ENCODE results near the gene NKX6-2. TPM values are rescaled to one million over a fixed set of nuclear protein-coding genes. Genes with fewer than 3 reads are reported as not detected.
"Not testable (repeated sequence)": the region's sequence is repeated elsewhere in the genome, so short reads cannot be mapped to it uniquely, and the experiment has no call there.

NKX6-2 gene
- total RNA-seq, result not detected

DNA sequence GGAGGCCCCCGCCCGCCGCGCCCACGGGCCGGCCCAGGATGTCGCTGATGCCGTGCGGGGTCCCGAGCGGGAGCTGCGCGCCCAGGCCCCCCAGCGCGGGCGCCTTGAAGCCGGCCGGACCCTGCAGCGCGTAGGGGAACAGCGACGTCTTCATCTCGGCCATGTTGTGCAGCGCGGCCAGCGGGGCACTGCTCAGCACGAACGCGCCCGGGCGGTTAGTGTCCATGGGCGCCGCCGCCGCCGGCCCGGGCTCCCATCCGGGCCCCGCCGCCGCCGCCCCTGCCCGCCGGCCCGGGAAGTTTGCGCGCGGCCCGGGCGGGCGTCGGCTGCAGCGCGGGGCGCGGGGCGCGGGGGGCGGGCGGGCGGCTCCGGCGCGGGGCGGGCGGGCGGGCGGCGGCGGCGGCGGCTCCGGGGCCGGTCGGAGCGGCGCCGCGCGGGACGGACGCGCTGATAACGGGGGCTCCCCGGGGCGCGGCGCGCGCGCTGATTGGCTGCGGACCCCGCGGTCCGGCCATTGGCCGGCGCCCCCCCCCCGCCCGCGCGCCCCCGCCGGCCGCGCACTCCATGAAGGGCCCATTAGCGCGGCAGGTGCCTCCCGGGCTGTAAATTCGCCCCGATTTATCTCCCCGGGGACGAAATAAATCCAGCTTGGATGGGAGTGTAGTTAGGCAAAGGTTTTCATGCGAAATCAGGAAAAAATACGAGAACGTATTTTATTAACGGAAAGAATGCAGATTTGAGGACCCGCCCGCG, at the start of gene NKX6-2:
NKX6-2 (minus strand) TSS at position 425 of the 753 bp plus-strand sequence; CDS start at position 226, 199 bp downstream.
- no peak for DNase-seq (ENCODE audit: low spot score)

DNA sequence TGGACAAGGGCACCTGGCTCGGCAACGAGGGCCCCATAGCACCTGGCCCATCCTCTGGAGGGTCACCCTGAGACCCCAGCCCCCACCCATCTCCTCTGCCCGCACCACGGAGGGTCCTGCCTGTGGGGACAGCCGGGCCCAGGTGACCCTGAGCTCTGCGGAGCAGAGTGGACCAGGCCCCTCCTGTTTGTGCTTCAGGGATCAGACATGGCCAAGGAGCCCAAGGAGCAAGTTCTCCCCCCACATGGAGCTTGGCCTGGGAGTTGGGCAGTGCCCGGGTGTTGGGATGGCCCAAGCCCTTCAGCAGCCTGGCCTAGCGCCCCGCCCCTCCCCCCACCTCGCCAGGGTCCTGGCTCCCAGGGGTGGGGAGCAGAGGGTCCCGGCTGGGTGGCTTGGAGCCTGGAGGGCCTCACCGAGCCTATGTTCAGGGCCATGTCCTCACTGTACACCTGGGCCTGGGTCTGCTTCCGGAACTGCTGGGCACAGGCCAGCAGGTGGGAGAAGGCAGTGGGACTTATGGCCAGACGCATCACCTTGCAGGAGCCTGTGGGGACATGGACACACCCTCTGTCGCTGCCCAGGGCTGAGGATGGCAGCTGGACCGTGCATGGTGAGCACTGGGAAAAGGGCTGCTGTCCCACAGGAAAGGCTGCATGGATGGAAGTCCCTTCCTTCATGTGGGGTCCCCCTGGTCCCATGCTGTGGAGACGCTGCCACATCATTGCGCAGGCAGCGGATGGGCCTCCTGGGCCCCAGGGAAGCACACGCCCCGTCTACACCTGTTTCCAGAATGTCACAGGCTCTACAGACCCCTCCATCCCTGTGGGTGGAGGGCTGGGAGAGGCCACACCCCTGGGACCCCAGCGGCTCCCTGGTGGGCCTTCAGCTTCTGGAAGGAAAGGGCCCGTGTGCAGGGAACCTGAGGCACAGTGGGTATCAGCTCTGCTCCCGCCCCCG, 49.2 kb upstream of the NKX6-2 start:
- no peak for DNase-seq (ENCODE audit: low spot score)

DNA sequence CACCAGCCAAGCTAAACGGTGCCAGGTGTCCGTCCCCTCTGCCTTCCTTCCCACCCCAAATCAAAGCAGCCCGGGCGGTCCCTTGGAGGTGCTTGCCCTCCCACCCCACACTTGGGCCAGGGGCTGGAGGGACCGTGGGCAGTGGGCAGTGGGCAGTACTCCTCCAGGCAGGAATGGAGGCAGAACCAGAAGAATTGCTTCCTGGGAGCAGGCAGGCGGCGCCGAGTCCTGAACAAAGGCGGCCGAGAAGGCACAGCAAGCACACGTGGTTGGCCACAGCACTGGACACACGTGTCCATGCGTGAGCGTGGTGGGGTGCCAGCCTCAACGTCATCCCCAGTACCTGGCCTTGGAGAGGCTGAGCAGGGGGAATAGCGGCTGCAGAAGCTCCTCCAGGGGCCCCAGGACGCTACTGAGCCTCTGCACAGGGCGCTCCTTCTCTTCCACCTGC, 48.4 kb upstream of the NKX6-2 start:
- DNase-seq (ENCODE audit: low spot score), result no peak

DNA sequence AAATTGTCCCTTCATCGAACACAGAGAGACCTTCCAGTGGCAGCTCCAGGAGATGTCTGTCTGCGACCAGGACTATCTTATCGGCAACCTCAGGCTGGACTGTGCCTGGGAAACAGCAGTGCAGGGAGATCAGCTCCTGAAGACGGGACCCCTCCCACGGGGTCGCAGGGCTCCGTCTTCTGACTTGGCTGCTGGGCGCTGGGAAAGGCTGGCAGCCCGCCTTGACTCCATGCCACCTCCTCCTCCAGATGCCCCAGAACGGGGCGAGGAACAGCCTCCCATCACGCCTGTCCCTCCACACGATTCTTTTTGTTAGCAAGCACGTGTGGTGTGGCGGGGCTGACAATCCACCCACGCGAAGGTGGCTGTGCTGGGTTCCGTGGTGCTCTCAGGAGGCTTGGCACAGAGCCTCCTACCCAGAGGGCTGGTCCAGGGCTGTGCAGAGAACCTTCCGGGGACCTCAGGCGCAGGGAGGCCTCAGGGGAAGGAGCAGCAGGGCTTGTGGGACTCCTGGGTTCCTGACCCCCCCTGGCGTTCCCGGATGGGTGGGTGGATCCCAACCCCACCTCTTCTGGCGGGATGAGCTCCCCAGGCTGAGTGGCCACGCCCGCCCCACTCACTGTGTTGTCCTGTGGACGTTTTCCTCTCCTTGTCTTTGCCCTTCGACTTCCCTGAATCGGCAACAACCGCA, 47.6 kb upstream of the NKX6-2 start:
- no peak for DNase-seq (ENCODE audit: low spot score)

DNA sequence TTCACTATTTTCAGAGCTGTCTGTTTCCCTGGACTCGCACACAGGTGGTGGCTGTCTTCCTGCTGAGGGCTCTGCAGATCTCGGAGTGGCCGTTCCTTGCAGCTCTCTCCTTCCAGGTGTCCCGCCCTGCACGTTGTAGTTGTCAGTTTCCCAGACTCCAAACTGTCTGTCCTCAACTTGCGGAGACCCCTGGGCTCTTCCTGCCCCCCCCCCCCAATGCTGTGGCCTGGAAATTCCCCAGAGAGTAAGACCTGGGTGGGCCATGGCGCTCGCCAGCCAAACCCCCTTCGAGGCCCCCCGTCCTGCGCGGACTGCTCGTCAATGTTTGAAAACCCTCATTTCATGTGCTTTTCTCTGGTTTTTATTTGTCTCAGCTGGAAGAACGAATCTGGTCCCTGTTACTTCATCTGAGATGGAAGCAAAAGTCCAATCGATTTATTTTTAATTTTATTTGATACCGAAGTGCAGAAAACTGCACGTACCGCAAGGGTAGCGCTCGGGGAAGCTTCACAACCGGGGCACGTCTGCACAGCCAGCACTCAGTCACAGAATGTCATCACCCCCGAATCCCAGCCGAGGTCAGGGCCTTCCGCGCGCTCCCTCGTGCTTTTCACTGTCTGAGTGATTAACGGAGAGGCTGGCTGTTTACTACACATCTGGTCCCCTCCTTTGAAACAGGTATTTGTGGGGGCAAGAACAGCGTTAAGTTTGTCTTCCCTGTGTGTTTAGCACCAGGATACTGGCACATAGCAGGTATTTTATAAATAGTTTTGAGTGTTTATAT, 46.4 kb upstream of the NKX6-2 start:
- no peak for DNase-seq (ENCODE audit: low spot score)

DNA sequence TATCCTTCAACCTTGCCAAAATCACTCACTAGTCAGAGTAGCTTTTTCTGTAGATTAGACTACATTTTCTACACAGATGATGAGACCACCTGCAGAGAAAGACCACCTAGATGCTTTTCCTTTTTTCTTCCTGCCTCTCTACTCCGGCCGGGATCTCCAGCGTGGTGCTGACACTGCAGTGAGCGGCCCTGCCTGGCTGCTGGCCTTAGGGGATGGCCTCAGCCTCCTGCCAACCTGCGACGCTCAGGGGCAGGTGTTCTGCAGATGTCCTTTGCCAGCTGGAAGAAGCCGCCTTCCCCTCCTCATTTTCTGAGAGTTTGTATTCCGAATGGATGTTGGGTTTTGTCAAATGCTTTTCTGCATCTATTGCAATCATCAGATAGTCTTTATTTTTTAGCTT, 43.5 kb upstream of the NKX6-2 start:
- no peak for DNase-seq (ENCODE audit: low spot score)

DNA sequence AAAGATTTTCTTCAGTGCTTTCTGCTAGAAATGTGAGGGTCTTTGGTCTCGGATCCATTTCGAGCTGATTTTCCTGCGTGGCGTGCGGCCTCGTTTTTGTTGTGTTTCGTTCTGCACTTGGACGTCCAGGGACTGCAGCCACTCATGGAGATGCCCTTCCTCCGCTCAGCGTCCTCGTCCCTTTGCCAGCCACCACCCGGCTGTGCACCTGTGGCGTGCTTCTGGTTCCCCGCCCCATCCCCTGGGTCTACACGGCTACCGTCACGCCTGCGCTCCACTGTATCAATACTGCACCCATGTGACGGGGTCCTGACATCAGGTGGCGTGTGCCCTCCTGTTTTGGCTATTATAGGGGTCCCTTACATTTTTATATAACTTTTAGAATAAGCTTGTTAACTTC, 42.7 kb upstream of the NKX6-2 start:
- no peak for DNase-seq (ENCODE audit: low spot score)

DNA sequence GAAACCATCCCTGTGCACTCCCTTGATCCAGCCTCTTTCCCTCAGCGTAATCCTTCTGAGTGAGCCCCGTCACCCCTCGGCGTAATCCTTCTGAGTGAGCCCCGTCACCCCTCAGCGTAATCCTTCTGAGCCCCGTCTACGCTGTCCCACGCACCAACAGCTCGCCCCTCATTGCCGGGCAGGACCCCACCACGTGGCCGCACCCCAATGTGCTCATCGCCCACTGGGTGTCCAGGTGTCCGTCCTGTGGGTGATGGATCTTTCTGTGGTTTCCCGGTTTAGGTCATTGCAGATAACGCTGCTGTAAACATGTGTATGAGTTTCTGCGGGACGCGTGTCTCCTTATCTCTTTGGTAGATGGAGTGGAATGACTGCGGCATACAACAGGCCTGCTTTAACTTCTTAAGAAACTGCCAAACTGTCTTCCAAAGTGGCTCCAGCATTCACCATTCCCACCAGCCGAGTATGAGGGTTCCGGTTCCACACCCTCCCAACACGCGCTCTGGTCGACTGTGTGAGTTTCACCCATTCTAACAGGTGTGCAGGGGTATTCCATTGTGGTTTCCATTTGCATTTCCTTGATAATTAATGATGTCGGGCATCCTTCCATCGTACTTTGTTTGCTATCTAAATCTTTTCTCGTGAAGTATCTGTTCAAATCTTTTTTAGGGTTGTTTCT, 42.1 kb upstream of the NKX6-2 start:
- no peak for DNase-seq (ENCODE audit: low spot score)

DNA sequence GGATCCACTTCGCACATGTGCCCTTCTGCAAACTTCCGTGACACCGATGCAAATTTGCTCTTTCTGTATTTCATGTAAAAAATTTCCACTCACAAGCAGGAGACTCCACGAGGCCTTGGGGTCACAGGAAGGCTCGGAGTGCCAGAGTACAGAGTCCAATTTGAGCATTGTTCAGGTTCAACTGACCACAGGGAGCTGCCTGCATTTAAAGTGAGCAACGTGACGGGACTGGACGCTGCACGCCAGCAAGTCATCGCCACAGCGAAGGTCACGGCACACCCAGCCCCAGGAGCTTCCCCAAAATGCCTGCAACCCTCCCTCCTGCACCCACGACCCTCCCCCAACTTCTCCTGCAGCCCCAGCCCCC, 41.5 kb upstream of the NKX6-2 start:
- peak; percentile 17 for DNase-seq (ENCODE audit: low spot score)

DNA sequence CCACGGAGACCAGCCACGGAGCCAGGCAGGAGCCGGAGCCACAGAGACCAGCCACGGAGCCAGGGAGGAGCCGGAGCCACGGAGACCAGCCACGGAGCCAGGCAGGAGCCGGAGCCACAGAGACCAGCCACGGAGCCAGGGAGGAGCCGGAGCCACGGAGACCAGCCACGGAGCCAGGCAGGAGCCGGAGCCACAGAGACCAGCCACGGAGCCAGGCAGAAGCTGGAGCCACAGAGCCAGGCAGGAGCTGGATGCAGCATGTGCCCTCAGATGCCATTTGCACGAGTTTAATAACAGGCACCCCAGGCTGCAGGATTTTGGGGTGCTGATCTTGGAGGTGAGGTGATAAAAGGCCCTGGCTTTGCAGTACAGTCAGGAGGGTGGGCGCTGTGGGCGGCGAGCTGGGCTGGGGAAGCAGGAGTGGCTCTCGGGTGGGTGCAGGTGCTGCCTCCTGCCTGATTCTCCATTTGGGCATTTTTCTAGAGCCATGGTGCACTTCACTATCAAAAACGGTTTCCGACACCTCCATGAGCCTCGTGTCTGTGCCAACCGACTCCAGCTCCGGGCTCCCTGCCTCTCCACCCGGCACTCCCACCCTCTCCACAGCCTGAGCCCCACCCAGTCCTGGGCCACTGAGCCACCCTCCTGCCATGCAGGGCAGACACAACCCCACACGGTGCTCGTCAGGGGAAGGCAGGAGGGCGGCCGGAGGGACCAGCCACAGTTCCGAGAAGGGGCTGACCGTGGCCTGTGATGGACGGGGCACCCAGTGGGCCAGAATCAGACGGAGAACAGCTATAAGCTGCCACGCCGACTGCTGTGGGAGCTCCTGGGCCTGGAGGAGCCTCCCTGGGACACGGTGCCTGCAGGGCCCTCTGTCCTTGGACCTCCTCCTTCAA, 40.8 kb upstream of the NKX6-2 start:
- DNase-seq (ENCODE audit: low spot score), result peak; percentile 37

DNA sequence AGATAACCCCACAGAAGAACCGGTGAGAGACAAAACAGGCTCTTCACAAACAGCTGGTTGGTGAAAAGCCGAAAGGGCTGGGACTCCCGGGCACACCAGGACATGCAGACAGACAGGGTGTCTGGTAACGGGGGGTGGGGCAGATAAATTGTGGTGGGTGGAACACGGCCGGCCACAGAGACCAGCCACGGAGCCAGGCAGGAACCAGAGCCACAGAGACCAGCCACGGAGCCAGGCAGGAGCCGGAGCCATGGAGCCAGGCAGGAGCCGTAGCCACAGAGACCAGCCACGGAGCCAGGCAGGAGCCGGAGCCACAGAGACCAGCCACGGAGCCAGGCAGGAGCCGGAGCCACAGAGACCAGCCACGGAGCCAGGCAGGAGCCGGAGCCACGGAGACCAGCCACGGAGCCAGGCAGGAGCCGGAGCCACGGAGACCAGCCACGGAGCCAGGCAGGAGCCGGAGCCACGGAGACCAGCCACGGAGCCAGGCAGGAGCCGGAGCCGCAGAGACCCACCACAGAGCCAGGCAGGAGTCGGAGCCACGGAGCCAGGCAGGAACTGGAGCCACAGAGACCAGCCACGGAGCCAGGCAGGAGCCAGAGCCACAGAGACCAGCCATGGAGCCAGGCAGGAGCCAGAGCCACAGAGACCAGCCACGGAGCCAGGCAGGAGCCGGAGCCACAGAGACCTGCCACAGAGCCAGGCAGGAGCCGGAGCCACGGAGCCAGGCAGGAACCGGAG, 40.0 kb upstream of the NKX6-2 start:
- not testable (repeated sequence) for DNase-seq (ENCODE audit: low spot score)

DNA sequence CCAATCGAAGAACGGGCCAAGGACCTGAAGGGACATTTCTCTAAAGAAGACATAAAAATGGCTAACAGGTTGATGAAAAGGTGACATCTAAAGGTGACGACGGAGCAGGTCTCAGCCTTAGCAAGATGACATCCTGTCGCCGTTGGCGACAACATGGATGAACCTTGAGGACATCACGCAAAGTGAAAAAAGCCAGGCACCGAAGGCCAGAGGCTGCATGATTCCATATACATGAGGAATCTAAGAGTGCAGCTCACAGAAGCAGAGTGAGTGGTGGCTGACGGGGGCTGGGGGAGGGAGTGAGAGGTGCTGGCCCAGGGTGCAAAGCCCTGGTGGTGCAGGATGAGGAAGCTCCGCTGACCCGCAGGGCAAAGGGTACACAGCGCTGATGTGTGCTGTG, 34.1 kb upstream of the NKX6-2 start:
- DNase-seq (ENCODE audit: low spot score), result no peak

DNA sequence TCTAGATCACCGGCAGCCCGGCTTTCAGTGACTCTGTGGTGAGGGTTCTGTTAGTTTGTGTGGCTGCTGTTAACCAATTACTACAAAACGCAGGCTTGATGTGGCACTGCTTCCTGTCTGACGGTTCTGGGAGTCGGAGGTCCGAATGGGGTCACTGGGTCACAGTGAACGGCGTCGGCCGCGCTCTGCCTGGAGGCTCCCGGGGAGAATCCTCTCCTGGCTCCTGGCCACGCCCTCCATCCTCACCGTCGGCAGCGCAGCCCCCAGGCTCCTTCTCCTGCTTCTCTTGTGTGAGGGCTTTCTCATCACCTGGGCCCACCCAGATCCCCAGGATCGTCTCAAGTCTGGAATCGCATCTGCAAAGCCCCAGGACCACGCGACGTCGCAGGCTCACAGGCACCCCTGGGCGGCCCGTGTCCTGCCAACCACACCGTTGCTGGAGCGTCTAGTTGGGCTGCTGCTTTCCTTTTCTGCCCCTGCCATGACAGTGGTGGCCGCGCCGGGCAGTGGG, 31.8 kb upstream of the NKX6-2 start:
- DNase-seq (ENCODE audit: low spot score), result no peak

DNA sequence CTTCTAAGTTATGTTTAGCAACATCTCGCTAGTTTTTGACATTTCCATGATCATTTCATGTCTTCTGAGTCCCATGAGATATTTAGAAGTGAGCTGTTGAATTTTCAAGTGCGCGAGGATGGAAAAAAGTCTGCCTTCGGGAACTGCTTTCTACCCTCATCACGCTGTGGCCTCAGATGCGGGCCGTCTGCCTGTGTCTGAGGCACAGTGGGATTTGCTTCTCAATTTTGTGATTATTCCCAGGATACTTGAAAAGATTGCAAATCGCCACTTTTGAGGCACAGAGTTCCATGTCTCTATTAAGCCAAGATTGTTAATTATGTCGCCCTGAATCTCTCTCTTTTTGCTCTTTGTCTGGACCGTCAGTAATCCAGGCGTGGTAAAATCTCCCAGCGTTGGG, 30.8 kb upstream of the NKX6-2 start:
- no peak for DNase-seq (ENCODE audit: low spot score)

DNA sequence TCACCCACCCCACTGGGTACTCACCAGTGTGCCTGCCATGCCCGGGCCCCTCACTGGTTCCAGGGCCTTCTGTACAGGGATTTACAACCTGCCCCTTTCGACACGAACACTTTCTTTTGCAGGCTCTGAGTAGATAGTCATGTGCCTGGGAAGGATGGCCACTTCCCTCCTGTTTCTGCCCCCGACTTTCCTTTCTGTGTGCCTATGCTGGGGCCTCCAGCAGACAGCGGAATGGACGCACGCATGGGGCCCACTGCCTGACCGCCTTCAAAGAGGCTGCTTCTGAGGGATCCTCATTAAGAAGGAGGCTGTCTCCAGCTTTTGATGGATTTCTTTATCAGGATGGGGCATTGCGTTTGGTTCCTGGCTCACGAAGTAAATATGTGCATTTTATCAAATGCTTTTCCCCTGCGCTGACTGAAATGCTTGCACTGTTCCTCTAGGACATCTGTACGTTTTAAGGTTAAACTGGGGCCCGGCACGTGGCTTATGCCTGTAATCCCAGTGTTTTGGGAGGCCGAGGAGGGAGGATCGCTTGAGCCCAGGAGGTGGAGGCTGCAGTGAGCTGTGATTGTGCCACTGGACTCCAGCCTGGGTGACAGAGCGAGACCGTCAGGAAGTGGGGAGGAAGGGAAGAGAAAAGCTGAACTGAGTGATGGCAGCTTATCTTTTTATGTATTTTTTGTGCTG, 29.4 kb upstream of the NKX6-2 start:
- no peak for DNase-seq (ENCODE audit: low spot score)

DNA sequence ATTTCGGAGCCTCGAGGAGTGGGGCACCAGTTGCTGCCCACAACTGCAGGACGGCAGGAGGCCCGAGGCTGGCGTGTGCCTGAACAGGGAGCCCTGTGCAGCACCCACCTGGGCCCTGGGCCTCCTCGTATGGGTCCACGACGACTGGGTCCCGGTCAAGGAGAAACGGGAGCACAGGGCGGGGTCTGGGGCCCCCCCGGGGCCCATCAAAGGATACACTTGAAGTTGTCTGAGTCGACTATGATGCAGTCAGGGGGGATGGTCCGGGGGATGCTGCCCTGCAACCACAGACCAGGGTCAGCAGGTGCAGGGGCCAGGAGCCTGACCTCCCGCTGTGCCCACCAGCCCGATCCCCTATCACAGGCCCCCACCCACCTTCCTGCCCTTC, 28.5 kb upstream of the NKX6-2 start:
- no peak for DNase-seq (ENCODE audit: low spot score)

DNA sequence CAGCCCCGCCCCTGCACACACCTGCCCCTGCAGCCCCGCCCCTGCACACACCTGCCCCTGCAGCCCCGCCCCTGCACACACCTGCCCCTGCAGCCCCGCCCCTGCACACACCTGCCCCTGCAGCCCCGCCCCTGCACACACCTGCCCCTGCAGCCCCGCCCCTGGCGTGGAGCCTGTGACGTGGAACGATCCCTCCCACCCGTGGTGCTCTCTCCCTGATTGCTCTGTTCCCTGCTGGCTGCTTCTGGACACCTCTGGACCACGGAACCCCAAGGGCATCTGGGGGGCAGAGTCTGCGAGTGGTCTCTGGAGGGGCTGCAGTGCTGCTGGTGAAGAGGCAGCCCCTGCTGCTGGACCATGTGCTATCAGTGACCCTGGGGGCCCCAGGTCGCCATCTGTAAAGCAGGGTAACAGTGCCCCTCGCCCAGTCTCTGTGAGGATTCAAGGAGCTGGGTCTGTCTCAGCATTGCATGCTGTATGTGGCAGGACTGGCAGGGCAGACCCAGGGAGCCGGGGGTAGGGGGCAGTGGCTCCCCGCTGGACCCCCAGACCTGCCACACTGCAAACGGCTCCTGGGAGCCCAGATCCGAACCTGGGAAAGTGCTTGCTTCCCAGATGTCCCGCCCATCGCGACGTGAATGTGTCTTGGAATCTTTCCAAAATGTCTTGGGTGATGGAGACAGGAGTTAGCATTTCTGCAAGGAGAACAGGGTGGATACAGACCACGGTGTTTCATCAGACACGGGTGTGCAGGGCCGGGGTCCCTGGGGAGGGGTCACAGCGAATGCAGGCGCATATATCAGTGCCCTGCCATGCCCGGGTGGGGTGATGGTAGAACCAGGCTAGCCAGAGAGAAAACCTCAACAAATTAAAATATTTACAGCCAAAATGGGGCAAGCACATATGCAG, 27.9 kb upstream of the NKX6-2 start:
- DNase-seq (ENCODE audit: low spot score), result no peak
